ENCODE results near the gene NRN1L.
A peak's percentile ranks its signal among the peaks of the same experiment; 100 is the strongest.

NRN1L gene

GRCh38 chr16:67935402-67936123, 50.9 kb downstream of the NRN1L start:
- peak; percentile 98 for DNase-seq (ENCODE audit: low spot score)

All from globus pallidus (tissue), 1 donor.